HG03064 (cell line): ENCODE results near the gene DND1.
A peak's percentile ranks its signal among the peaks of the same experiment; 100 is the strongest.
"Not testable (repeated sequence)": the region's sequence is repeated elsewhere in the genome, so short reads cannot be mapped to it uniquely, and the experiment has no call there.

Experiments
- ATAC-seq: cut with Tn5 transposase; IDR thresholded peaks from one replicate; pipeline ENCODE4 v1.9.1; 2021; ENCODE audit warnings: low read depth; ENCODE audit not compliant: unreplicated experiment

The DND1 gene

GRCh38 chr5:140672455-140673186 lies 755 bp downstream of the DND1 start:
- ATAC-seq, result no peak

DNA sequence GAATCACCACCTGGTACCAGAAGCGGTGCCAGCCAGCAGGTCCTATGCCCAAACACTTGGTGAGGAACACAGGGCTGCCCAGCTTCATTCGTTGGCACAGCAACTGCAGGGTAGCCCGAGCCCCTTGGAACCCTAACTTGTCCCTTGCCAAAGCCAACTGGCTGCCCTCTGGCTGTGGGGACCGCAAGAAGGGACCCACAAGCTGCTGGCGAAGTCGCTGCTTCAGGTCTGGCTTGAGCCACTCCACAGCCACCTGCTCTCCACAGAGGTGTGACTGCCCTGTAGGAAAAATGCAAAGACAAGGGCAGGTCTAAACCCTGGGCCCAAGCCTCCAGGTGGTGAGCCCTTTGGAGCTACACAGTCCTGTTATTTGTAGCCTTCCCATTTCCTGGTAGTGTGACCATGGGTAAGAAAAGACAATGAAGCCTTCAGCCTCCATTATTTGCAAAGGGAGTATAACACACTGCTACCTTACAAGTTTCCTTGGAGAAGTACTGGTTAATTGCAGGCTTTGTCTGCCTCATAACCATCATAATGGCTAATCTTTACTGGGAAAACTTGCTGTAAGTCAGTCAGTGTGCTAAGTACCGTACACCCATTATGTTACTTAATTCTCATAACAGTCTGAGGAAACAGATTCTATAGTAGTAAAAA lies 1.8 kb downstream of the DND1 start:
- ATAC-seq, result no peak

- ATAC-seq, result not testable (repeated sequence)
These were observed 2.3 kb downstream of the DND1 start for GRCh38 chr5:140671035-140671434.

- ATAC-seq, result peak; percentile 97
These were observed 8.8 kb downstream of the DND1 start, which contains the start of gene WDR55 for GRCh38 chr5:140664359-140665119. TSS of gene WDR55 (plus strand) at chr5:140664904. CDS start at chr5:140664913, 9 bp downstream.

GRCh38 chr5:140664030-140664358 lies 9.4 kb downstream of the DND1 start:
- ATAC-seq, result no peak

GRCh38 chr5:140660371-140660770 lies 13.0 kb downstream of the DND1 start:
- not testable (repeated sequence) for ATAC-seq

- ATAC-seq, result no peak
These were observed 14.5 kb downstream of the DND1 start for GRCh38 chr5:140658870-140659269.

DNA sequence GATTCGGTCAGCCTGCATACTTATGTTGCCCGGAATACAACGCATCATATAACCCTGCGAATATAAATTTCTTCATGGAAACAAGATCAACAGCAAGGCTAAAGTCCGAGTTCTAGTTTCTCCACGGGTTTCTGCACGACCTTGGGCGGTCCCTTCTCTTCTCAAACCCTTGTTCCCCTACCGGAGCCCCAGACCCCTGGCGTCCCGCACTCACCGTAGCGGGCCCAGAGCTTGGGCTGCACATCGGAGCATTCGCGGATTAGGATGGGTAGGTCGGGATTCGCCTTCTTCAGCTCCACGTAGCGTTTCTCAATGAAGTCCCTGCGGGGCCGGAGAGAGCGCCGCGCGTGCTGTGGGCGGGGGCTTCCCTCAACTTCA lies 26.3 kb downstream of the DND1 start:
- no peak for ATAC-seq

DNA sequence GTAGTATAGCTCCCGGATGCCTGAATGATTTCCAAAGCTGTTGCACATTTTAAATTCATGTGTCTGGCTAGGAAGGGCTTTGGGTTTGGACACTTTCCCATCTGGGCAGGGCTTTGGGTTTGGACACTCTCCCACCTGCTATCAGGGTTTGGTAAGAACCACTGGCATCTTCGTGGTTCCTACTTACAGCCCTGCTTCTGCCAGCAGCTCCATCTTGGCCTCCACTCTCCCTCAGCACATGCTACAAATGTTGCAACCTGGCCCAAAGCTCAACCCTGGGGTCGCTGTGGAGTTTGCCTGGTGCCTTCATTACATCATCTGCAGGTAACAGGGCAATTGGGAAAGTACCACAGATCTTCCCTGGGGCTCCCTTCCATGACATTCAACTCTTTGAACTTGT lies 30.7 kb downstream of the DND1 start:
- no peak for ATAC-seq

- no peak for ATAC-seq
These were observed 31.7 kb downstream of the DND1 start for GRCh38 chr5:140641716-140642115.

- ATAC-seq, result peak; percentile 93
These were observed 34.0 kb downstream of the DND1 start, which contains the start of gene TMCO6 for GRCh38 chr5:140639148-140639981. TSS of gene TMCO6 (plus strand) at chr5:140639451. CDS start at chr5:140639528, 77 bp downstream.

- not testable (repeated sequence) for ATAC-seq
These were observed 34.6 kb downstream of the DND1 start for GRCh38 chr5:140638898-140639147.

- no peak for ATAC-seq
These were observed 35.8 kb downstream of the DND1 start for GRCh38 chr5:140637371-140638100.

DNA sequence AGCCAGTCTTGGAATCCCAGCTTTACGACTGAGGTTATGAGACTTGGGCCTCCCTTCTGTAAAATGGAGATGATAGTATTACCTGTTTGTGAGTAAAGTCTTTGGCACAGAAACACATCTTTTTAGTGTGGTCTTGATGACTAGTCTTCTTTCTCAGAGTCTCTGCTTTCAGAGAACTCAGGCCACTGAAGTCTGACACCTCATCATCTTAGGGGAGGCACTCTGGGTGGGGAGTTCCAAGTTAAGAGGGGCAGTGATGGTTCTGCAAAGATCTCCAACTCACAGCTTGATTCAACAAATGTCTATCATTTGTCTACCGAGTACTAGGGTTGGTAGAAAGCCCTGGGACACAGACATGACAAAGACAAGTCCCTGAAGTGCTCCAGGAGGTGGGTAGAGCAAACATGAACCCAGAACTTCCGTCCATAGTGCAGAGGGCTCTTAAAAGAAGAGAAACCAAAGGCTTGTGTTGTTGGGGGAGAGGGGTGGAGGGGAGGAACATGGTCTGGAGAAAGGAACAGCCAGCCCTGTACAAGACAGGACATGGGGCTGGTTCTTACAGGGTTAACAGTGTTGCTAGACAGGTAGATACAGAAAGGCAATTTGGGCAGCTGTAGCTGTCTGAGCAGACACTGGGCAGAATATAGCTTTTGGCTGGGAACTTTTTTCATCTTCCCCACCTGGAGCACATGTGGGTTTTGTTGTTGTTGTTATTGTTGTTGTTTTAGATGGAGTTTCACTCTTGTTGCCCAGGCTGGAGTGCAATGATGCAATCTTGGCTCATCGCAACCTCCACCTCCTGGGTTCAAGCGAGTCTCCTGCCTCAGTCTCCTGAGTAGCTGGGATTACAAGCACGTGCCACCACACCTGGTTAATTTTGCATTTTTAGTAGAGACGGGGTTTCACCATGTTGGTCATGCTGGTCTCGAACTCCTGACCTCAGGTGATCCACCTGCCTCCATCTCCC lies 37.8 kb downstream of the DND1 start:
- ATAC-seq, result no peak

DNA sequence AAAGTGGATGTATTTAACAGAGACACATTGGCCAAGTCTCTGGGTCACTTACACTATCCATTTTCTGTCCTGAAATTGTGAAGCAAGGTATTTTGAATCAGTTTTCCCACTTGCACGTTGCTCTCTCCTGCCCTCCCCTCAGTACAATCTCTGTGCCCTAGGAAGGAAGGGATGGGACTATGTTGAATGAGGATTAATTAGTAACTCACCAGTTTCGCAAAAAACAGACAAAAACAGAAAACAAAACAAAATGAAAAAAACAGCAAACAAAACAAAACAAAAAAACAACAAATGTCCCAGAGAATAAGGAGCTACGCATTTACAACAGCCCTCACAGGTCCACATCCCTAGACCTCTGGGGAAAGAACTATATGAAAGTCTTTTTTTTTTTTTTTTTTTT lies 39.3 kb downstream of the DND1 start:
- no peak for ATAC-seq

DNA sequence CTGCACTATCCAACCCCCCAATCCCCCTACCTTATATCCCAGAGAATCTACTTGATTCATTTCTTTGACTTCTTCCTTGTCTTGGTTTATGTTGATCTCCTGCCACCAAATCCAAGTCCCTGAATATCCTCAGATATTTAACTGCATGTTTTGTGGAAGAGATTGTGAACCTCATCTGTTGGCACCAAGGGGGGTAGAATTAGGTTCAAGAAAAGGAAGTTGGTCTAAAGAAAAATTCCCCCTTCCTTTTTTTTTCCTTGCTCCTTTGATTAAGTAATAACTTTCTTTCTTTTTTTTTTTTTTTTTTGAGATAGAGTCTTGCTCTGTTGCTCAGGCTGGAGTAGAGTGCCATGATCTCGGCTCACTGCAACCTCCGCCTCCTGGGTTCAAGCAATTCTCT lies 39.9 kb downstream of the DND1 start:
- no peak for ATAC-seq

DNA sequence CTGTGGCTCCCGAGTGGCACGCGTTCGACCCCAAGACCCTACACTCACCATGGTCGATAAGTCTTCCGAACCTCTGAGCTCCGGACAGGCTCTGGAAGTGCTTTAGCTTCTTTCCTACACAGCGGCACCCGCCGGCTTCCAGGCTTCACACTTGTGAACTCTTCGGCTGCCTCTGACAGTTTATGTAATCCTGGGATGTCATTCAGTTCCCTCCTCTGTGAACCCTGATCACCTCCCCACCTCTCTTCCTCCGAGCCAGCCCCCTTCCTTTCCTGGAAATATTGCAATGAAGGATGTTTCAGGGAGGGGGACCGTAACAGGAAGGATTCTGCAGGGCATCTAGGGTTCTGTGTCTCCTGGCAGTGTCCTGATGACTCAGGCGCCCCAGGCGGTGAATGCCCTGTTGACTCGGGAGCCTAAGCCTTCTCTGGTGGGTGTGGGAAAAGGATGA lies 40.3 kb downstream of the DND1 start, which contains the start of gene CD14:
TSS of gene CD14 (minus strand) at position 155 of the 451 bp plus-strand sequence. CDS start at position 51, 104 bp downstream.
- ATAC-seq, result no peak

- ATAC-seq, result no peak
These were observed 40.9 kb downstream of the DND1 start for GRCh38 chr5:140632366-140633020.
